Kidney epithelial cell (primary cell): ENCODE measurements around the gene LIG3. TPM values are rescaled to one million over a fixed set of nuclear protein-coding genes. Genes with fewer than 3 reads are reported as not detected.
"Not testable (repeated sequence)": the region's sequence is repeated elsewhere in the genome, so short reads cannot be mapped to it uniquely, and the experiment has no call there.

ENCODE experiments used
- DNase-seq: peaks from one replicate; pipeline ENCODE4 v3.0.0-alpha.2; 2010; ENCODE audit warnings: low read depth
- H3K27me3 ChIP-seq: 2 replicates; pipeline ENCODE4 v1.6.0; 2011; ENCODE audit warnings: low read length; ENCODE audit not compliant: control insufficient read depth, insufficient read depth
- H3K36me3 ChIP-seq: 2 replicates; pipeline ENCODE4 v1.5.1; 2011; ENCODE audit warnings: low read length; ENCODE audit not compliant: control insufficient read depth, insufficient read depth
- H3K4me3 ChIP-seq: 2 replicates; pipeline ENCODE4 v1.5.1; 2011; ENCODE audit warnings: low read depth, mild to moderate bottlenecking, control low read depth, low read length
- total RNA-seq: library from RNA; depleted of rRNA; stranded (reverse); fragments of >200 nt; gene quantifications from 2 replicates; pipeline ENCODE4 v1.2.3, GENCODE V29; 2015
- TF ChIP-seq, protein P1 (sequence below): IDR thresholded peaks from 2 replicates; pipeline ENCODE4 v1.5.1; 2011; ENCODE audit warnings: mild to moderate bottlenecking, moderate library complexity, low read length, control low read depth, inconsistent platforms; ENCODE audit not compliant: insufficient read depth, poor library complexity, severe bottlenecking

LIG3 gene
- total RNA-seq, 1 donor from 2014 or later, result 35.2 TPM

DNA sequence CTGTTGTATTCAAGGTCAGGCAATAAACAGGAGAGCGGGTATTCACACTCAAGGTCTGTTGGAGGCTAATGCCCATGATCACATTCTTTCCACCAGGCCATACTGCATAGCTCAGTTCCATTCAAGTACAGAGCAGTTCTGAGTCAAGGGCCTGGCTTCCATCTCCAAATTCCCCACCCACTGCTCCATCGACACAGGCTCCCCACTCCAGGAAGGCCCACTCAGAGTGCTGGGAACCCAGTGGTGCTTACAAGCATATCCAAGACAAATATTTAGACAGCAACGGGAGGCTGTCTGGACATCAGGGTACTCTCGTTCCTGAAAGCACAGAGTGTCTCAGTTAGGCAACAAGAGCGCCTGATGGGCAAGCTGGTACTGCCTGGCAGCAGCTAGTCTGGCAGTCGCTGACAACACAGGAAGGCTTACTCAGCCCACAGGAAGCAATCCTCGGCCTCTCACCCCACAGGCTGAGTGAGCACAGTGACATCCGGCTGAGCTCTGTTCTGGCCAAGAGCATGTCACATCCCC lies 42.3 kb downstream of the LIG3 start:
- no peak overlapping the region for H3K4me3 ChIP-seq
- TF ChIP-seq, protein P1, sequence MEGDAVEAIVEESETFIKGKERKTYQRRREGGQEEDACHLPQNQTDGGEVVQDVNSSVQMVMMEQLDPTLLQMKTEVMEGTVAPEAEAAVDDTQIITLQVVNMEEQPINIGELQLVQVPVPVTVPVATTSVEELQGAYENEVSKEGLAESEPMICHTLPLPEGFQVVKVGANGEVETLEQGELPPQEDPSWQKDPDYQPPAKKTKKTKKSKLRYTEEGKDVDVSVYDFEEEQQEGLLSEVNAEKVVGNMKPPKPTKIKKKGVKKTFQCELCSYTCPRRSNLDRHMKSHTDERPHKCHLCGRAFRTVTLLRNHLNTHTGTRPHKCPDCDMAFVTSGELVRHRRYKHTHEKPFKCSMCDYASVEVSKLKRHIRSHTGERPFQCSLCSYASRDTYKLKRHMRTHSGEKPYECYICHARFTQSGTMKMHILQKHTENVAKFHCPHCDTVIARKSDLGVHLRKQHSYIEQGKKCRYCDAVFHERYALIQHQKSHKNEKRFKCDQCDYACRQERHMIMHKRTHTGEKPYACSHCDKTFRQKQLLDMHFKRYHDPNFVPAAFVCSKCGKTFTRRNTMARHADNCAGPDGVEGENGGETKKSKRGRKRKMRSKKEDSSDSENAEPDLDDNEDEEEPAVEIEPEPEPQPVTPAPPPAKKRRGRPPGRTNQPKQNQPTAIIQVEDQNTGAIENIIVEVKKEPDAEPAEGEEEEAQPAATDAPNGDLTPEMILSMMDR, result peak; percentile 20
- peak; percentile 79 for DNase-seq
- H3K27me3 ChIP-seq, result no peaks in the 10 kb centered on the region
- no peaks in the 10 kb centered on the region for H3K36me3 ChIP-seq

DNA sequence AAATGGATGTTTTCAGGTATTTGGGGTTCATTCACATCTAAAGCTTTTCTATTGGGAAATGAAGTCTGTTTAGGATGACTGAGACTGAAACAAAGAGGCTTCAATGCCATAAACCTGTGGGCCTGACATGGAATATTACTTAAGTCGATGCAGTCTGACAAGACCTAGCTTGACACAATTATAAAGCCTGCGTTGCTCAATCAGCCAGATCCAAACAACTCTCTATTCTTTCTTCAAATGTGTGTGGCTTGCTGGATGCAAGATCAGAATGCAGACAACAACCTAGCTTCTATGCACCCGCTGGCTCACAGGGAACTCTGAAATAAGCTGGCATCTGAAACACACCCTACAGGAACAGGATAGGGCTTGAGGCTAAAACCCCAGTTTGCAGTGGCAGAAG lies 43.2 kb downstream of the LIG3 start:
- Histone ChIP-seq H3K36me3 (no peaks in the 10 kb centered on the region), H3K27me3 (no peaks in the 10 kb centered on the region), H3K4me3 (no peak overlapping the region)
- TF ChIP-seq, protein P1, result no peak
- no peak for DNase-seq

DNA sequence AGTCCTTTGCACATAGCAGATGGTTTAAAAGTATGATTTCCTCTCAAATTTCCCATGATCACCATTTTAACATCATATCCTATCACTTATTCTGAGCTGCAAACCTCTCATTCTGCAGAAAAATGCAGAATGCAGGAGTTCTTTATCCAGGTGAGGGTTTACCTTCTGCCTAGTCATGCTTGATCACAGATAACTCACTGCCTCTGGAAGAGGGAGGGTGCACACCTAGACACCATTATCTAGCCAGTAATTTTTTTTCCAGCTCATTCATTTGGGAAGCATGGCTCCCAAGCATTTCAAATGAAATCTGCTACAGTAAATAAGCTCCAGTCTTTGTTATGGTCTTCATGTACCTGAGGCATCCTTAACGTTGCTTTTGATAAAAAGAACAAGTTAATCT lies 45.2 kb downstream of the LIG3 start:
- H3K36me3 ChIP-seq, result no peaks in the 10 kb centered on the region
- no peaks in the 10 kb centered on the region for H3K27me3 ChIP-seq
- TF ChIP-seq, protein P1, result no peak
- no peak for DNase-seq
- no peak overlapping the region for H3K4me3 ChIP-seq

DNA sequence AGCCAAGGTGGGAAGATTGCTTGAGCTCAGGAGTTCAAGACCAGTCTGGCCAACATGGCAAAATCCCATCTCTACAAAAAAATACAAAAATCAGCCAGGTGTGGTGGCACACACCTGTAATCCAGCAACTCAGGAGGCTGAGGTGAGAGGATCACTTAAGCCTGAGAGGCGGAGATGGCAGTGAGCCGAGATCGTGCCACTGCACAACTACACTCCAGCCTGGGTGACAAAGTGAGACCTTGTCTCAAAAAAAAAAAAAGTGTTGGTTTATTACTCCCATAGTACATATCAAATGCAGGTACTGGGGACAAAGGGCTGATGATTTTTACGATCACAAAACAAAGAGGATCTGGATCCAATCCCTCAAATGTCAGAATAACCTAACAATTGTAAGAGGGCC lies 47.8 kb downstream of the LIG3 start:
- H3K36me3 ChIP-seq, DNase-seq, H3K4me3 ChIP-seq, H3K27me3 ChIP-seq: not testable (repeated sequence)

DNA sequence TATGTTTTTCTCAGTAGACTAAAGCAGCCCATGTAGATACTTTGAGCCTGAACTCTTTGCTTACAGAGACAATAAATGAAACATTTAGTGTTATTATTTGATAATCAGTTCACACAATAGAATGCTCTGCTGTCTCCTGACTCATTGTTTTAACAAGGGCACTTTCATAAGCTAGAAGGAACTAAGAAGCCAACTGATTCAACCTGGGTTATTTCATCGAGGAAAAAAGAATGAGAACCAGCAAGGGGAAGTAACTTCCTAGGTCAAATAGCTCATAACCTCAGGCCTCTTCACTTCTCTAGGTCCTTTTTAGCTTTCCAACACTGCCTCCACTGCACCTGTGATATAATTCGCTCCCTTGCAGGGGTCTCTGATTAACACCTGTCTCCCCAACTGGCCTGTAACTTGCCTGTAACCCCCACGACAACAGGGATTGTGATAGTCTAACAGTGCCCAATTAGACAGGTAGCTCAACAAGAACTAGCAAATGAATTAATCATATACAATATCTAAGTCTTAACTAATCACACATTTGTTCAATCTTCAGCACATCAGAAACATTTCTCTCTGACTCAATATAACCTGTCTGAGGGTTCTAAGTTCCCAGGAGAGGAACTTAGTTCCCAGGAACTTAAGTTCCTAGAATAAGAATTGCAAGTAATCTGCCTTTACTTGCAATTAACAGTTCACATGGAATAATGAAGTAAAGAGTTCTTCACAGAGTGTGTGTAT lies 48.4 kb downstream of the LIG3 start:
- TF ChIP-seq, protein P1, result no peak
- Histone ChIP-seq H3K27me3 (no peaks in the 10 kb centered on the region), H3K4me3 (no peak overlapping the region), H3K36me3 (no peaks in the 10 kb centered on the region)
- DNase-seq, result no peak

DNA sequence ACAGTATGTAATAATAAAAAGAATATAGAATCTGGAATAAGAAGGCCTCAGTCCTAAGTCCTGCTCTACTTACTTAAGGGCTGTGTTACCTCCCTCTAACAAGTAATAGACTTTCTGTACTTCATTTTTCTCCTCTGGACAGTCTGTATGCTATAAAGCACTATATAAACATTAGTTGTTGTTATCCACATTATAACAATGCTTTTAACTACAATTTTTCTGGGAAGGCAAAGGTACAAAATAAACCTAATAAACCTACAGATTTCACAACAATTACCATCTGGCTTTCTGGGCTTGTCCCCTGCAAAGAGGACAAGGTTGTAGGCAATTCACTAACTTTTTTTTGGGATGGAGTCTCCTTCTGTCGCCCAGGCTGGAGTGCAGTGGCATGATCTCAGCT lies 50.5 kb downstream of the LIG3 start:
- H3K4me3 ChIP-seq, result no peak overlapping the region
- H3K36me3 ChIP-seq, result no peaks in the 10 kb centered on the region
- TF ChIP-seq, protein P1, result no peak
- H3K27me3 ChIP-seq, result no peaks in the 10 kb centered on the region
- DNase-seq, result no peak
